Epidermal melanocyte (primary cell): Measurements from ENCODE around the gene MEGF10.
A peak's percentile ranks its signal among the peaks of the same experiment; 100 is the strongest.

Experiments
- DNase-seq: peaks from one replicate; pipeline ENCODE4 v3.0.0; 2011; ENCODE audit warnings: low spot score; ENCODE audit not compliant: insufficient read length

MEGF10 gene

GRCh38 chr5:127434588-127434987 lies 144.0 kb downstream of the MEGF10 start:
- no peak for DNase-seq

GRCh38 chr5:127435821-127436220 lies 145.2 kb downstream of the MEGF10 start:
- DNase-seq: no peak

- no peak for DNase-seq
These were observed 149.0 kb downstream of the MEGF10 start for GRCh38 chr5:127439644-127440043.

GRCh38 chr5:127440831-127441230 lies 150.2 kb downstream of the MEGF10 start:
- no peak for DNase-seq

GRCh38 chr5:127441799-127442484 lies 151.3 kb downstream of the MEGF10 start:
- DNase-seq: peak; percentile 62

- DNase-seq: no peak
These were observed 153.6 kb downstream of the MEGF10 start for GRCh38 chr5:127444171-127444570.

GRCh38 chr5:127445328-127445727 lies 154.7 kb downstream of the MEGF10 start:
- DNase-seq: no peak

- DNase-seq: no peak
These were observed 156.0 kb downstream of the MEGF10 start for GRCh38 chr5:127446626-127447025.

GRCh38 chr5:127447827-127448226 lies 157.2 kb downstream of the MEGF10 start:
- DNase-seq: no peak

GRCh38 chr5:127450046-127450445 lies 159.4 kb downstream of the MEGF10 start:
- no peak for DNase-seq

- no peak for DNase-seq
These were observed 160.5 kb downstream of the MEGF10 start for GRCh38 chr5:127451096-127451495.

GRCh38 chr5:127452626-127453025 lies 162.0 kb downstream of the MEGF10 start:
- DNase-seq: no peak

- DNase-seq: no peak
These were observed 180.6 kb downstream of the MEGF10 start for GRCh38 chr5:127471211-127471610.

GRCh38 chr5:127472700-127473099 lies 182.1 kb downstream of the MEGF10 start:
- DNase-seq: no peak

- no peak for DNase-seq
These were observed 195.9 kb downstream of the MEGF10 start for GRCh38 chr5:127486471-127486870.

- peak; percentile 30 for DNase-seq
These were observed 202.5 kb downstream of the MEGF10 start for GRCh38 chr5:127492854-127493738.

GRCh38 chr5:127498548-127498947 lies 208.0 kb downstream of the MEGF10 start:
- no peak for DNase-seq

GRCh38 chr5:127505905-127506304 lies 215.3 kb downstream of the MEGF10 start:
- DNase-seq: no peak

- DNase-seq: no peak
These were observed 216.0 kb downstream of the MEGF10 start for GRCh38 chr5:127506616-127507015.

- DNase-seq: no peak
These were observed 218.2 kb downstream of the MEGF10 start for GRCh38 chr5:127508644-127509373.
